ENCODE data around the gene BCKDHA. TPM values are rescaled to one million over a fixed set of nuclear protein-coding genes. Genes with fewer than 3 reads are reported as not detected.

The BCKDHA gene
- total RNA-seq, 2 experiments from 2014 or later = 16.8 to 66.4 TPM

GRCh38 chr19:41401483-41401882 lies 3.9 kb downstream of the BCKDHA start:
- Histone ChIP-seq H3K4me3 (ENCODE audit: low read depth, low read length, poor library complexity, severe bottlenecking) (no peak overlapping the region), H3K4me1 (ENCODE audit: insufficient read depth, low read length, poor library complexity, severe bottlenecking) (peaks cover 12% of the 10 kb centered on the region), H3K9me2 (ENCODE audit: insufficient read depth, low read length) (no peaks in the 10 kb centered on the region), H3K79me2 (ENCODE audit: insufficient read depth, low read depth, low read length) (peaks cover 18% of the 10 kb centered on the region), H3K4me2 (ENCODE audit: low read length) (no peak overlapping the region), H3K9me3 (ENCODE audit: low read length) (no peaks in the 10 kb centered on the region), H4K20me1 (ENCODE audit: insufficient read depth, low read length) (no peaks in the 10 kb centered on the region), H3K27ac (ENCODE audit: low read depth, low read length, poor library complexity, severe bottlenecking) (no peak overlapping the region), H3K36me3 (ENCODE audit: insufficient read depth, low read length) (no peaks in the 10 kb centered on the region), H2AFZ (ENCODE audit: low read length) (no peak overlapping the region)
- ChIA-PET POLR2A (no interaction called here), CTCF (ENCODE audit: unreplicated experiment) (interaction anchor here (1.0 kb wide), 1 partner anchor 38 kb away, joined by 3 read pairs; the partner anchor contains the start of gene DMAC2)
- BruUV-seq (replicated peaks) = no TSS peak
- intact Hi-C loops (cut with micrococcal nuclease; ENCODE audit: unreplicated experiment) = no loop called here
- TF ChIP-seq CTCF (conservative IDR thresholded peaks at IDR 0.05; ENCODE audit: low read length) (no peak), EZH2phosphoT487 (IDR thresholded peaks at IDR 0.05; ENCODE audit: borderline replicate concordance, low read depth, low read length) (no peak)
- DNase-seq (ENCODE audit: low spot score) = no peak

- POLR2A ChIA-PET = no interaction called here
- Histone ChIP-seq H3K4me2 (ENCODE audit: low read length) (no peak overlapping the region), H3K36me3 (ENCODE audit: insufficient read depth, low read length) (no peaks in the 10 kb centered on the region), H3K4me3 (ENCODE audit: low read depth, low read length, poor library complexity, severe bottlenecking) (no peak overlapping the region), H3K9me3 (ENCODE audit: low read length) (no peaks in the 10 kb centered on the region), H3K4me1 (ENCODE audit: insufficient read depth, low read length, poor library complexity, severe bottlenecking) (peaks cover 12% of the 10 kb centered on the region), H4K20me1 (ENCODE audit: insufficient read depth, low read length) (no peaks in the 10 kb centered on the region), H3K9me2 (ENCODE audit: insufficient read depth, low read length) (no peaks in the 10 kb centered on the region), H2AFZ (ENCODE audit: low read length) (no peak overlapping the region), H3K27ac (ENCODE audit: low read depth, low read length, poor library complexity, severe bottlenecking) (no peak overlapping the region), H3K79me2 (ENCODE audit: insufficient read depth, low read depth, low read length) (peaks cover 13% of the 10 kb centered on the region; the same call in 1 of the 2 replicates)
- TF ChIP-seq EZH2phosphoT487 (IDR thresholded peaks at IDR 0.05; ENCODE audit: borderline replicate concordance, low read depth, low read length) (no peak), CTCF (conservative IDR thresholded peaks at IDR 0.05; ENCODE audit: low read length) (no peak)
- no TSS peak for BruUV-seq (replicated peaks)
- DNase-seq (ENCODE audit: low spot score) = no peak
- CTCF ChIA-PET (ENCODE audit: unreplicated experiment) = interaction anchor here (1.0 kb wide), 1 partner anchor 37 kb away, joined by 3 read pairs; the partner anchor contains the start of gene DMAC2
- intact Hi-C loops (cut with micrococcal nuclease; ENCODE audit: unreplicated experiment) = no loop called here
Measured at GRCh38 chr19:41402010-41402409, 4.4 kb downstream of the BCKDHA start.

GRCh38 chr19:41403181-41403970 lies 5.8 kb downstream of the BCKDHA start:
- ChIA-PET POLR2A (no interaction called here), CTCF (ENCODE audit: unreplicated experiment) (no interaction called here)
- H3K9me3 ChIP-seq (ENCODE audit: low read length) = no peaks in the 10 kb centered on the region
- H3K9me2 ChIP-seq (ENCODE audit: insufficient read depth, low read length) = no peaks in the 10 kb centered on the region
- H3K4me3 ChIP-seq (ENCODE audit: low read depth, low read length, poor library complexity, severe bottlenecking) = no peak overlapping the region
- H3K27ac ChIP-seq (ENCODE audit: low read depth, low read length, poor library complexity, severe bottlenecking) = no peak overlapping the region
- TF ChIP-seq EZH2phosphoT487 (IDR thresholded peaks at IDR 0.05; ENCODE audit: borderline replicate concordance, low read depth, low read length) (no peak), CTCF (conservative IDR thresholded peaks at IDR 0.05; ENCODE audit: low read length) (no peak)
- intact Hi-C loops (cut with micrococcal nuclease; ENCODE audit: unreplicated experiment) = no loop called here
- peaks cover 8% of the 10 kb centered on the region for H3K4me1 ChIP-seq (ENCODE audit: insufficient read depth, low read length, poor library complexity, severe bottlenecking)
- BruUV-seq (replicated peaks) = no TSS peak
- H3K36me3 ChIP-seq (ENCODE audit: insufficient read depth, low read length) = no peaks in the 10 kb centered on the region
- DNase-seq (ENCODE audit: low spot score) = no peak
- no peaks in the 10 kb centered on the region for H4K20me1 ChIP-seq (ENCODE audit: insufficient read depth, low read length)
- peaks cover 7% of the 10 kb centered on the region; the same call in 1 of the 2 replicates for H3K79me2 ChIP-seq (ENCODE audit: insufficient read depth, low read depth, low read length)
- H2AFZ ChIP-seq (ENCODE audit: low read length) = no peak overlapping the region
- no peak overlapping the region for H3K4me2 ChIP-seq (ENCODE audit: low read length)

Measured in OCI-LY7 (cell line).